ENCODE measurements around the gene RERE.
"Not testable (repeated sequence)": the region's sequence is repeated elsewhere in the genome, so short reads cannot be mapped to it uniquely, and the experiment has no call there.

Gene RERE

GRCh38 chr1:8616791-8617190, 200.6 kb downstream of the RERE start:
- DNase-seq (ENCODE audit: low read depth in 4 of 4, low spot score in 1 of 4): not testable (repeated sequence)

- DNase-seq (ENCODE audit: low read depth in 4 of 4, low spot score in 1 of 4): not testable (repeated sequence)
Measured at GRCh38 chr1:8611634-8612515, 205.6 kb downstream of the RERE start.

- no peak for DNase-seq (ENCODE audit: low read depth in 4 of 4, low spot score in 1 of 4)
Measured at GRCh38 chr1:8607906-8608305, 209.5 kb downstream of the RERE start.

DNA sequence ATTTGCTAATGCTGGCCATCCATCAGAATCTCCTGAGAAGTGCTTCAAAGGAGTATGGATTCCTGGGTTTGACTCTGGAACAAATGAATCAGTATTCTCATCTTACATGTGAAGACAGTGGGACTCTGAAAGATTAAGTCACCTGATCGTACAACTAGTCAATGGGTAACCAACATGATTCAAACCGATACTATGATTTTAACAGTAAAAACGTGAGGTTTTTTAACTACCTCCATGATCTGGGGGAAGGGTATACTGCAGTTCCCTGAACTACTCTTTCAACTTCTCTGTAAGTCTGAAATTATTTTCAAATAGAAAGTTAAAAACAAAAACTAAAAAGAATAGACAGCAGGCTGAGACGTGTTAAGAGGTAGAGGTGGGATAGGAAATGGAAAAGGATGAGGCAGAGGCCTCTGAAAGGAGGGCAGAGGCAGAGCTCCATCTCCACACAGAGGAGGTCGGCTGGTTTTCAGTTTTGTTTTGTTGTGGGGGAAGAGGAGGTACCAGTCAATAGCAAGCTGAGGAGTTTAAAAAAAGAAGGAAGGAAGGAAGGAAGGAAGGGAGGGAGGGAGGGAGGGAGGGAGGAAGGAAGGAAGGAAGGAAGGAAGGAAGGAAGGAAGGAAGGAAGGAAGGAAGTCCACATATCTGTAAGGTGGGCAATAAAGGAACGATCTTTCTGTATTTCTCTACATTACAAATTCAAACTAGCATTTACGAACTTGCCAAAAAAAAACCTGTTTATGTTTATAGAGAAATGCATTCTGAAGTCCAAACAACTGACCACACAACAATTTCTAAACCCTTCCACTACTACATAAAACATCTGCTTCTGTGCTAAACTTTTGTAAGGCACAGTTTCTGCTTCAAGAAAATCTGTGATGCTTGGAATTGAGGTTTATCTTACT, 213.1 kb downstream of the RERE start:
- DNase-seq (ENCODE audit: low read depth in 4 of 4, low spot score in 1 of 4): peak in 2 of 4 experiments; percentile 21 to 33

DNA sequence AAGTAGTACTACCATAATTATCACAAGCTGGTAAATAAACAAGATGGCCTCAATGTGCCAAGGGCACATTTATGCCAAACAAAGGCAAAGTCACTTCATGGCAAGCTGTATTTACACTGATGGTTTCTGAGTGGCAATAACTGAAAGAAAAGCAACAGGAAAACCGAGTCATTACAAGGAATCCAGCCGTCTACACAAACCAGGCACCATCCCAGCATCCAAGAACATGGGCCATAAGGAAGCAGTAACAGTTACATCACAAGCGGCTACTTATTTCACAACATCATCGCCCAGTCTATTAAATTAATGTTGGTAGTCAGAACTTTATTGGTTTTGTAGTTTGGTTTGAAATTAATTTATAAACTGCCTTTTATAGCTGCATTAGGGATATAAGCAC, 214.2 kb downstream of the RERE start:
- DNase-seq (ENCODE audit: low read depth in 4 of 4, low spot score in 1 of 4): no peak

DNA sequence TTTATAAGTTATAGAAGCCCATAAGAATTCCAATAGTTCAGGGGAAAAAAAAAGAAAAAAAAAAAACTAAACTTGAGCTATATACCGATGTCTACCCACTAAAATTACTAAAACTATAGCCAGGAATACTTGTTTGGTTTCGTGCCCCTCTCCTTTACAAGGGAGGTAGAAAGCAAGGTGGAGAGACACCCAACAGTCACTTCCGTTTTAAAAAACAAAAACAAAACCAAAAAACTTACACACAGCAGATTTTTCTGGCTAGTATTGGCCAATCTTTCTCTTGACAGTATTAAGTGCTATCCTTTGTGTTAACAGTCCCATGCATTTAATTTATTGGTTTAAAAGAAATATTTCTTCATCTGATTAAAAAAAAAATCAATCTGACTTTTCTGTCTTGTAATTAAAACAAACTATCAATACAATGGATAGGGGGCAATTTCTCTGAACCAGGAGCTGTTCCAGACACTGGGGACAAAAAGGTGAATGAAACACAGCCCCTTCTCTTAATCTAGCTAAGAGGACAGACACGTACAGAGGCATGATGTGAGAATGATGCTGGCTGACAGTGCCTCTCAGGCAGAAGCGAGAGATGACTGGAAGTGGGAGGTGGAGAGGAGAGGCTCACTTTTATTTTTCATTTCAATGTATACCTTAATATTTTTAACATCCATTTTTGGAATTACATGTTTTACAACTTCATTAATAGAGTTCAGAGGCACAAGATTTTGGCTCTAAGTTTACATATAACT, 214.8 kb downstream of the RERE start:
- no peak for DNase-seq (ENCODE audit: low read depth in 4 of 4, low spot score in 1 of 4)

- no peak for DNase-seq (ENCODE audit: low read depth in 4 of 4, low spot score in 1 of 4)
Measured at GRCh38 chr1:8600336-8600735, 217.1 kb downstream of the RERE start.

- DNase-seq (ENCODE audit: low read depth in 4 of 4, low spot score in 1 of 4): no peak
Measured at GRCh38 chr1:8599646-8600212, 217.7 kb downstream of the RERE start.

DNA sequence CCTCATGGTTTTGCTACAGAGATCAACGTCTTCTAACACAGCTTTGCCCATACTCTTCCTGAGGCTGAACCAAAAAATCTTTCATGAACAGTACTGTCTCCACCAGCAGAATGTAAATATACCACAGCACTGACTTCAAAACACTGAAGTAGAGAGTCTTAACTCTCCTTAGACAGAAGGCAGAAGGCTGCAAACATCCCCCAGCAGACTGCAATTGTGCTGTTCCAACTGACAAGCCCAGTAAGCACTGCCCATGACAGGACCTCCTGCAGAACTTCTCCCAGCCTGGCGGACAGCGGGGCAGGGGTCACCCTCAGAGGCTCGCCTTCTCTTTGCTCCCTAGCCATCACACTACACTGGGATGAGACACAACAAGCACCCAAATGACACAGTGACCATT, 218.7 kb downstream of the RERE start:
- no peak for DNase-seq (ENCODE audit: low read depth in 4 of 4, low spot score in 1 of 4)

- no peak for DNase-seq (ENCODE audit: low read depth in 4 of 4, low spot score in 1 of 4)
Measured at GRCh38 chr1:8598060-8598724, 219.2 kb downstream of the RERE start.

DNA sequence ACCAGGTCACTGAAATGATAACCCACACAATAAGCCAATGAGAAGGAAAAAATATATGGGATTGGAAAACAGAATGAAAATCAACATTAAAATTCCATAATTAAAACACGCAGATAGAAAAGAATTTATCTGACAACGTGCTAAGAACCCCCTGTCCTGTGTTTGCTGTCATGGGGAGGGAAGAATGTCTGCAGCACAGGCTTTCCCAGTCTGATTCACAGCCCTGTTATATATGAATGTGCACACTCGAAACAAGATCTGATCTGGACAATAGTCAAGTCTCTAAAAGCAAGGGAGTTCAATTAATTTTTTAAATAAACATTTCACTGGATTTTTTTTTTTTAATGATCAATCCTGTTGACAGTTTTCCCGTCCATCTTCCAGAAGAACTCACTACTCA, 220.0 kb downstream of the RERE start:
- no peak for DNase-seq (ENCODE audit: low read depth in 4 of 4, low spot score in 1 of 4)

GRCh38 chr1:8595941-8596340, 221.5 kb downstream of the RERE start:
- DNase-seq (ENCODE audit: low read depth in 4 of 4, low spot score in 1 of 4): no peak

GRCh38 chr1:8595332-8595731, 222.1 kb downstream of the RERE start:
- DNase-seq (ENCODE audit: low read depth in 4 of 4, low spot score in 1 of 4): no peak

GRCh38 chr1:8593292-8593691, 224.1 kb downstream of the RERE start:
- DNase-seq (ENCODE audit: low read depth in 4 of 4, low spot score in 1 of 4): not testable (repeated sequence)

DNA sequence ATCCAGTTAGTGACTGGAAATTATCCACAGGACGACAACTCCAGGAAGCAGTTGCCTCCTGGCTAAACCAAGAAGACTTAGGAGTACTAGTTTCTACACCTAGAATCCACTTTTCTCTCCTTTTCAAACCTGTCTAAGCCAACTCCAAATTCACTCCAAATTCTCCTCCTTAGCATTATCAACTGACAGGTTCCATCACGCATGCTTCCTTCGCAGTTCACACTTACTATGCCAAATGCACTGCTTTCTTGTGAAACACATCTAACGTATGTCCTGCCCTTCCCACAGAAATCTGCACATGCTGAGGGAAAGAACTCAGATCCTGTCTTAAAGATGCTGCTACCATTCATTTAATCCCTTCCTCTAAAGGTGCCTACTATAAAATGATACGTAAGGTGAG, 225.9 kb downstream of the RERE start:
- DNase-seq (ENCODE audit: low read depth in 4 of 4, low spot score in 1 of 4): no peak

DNA sequence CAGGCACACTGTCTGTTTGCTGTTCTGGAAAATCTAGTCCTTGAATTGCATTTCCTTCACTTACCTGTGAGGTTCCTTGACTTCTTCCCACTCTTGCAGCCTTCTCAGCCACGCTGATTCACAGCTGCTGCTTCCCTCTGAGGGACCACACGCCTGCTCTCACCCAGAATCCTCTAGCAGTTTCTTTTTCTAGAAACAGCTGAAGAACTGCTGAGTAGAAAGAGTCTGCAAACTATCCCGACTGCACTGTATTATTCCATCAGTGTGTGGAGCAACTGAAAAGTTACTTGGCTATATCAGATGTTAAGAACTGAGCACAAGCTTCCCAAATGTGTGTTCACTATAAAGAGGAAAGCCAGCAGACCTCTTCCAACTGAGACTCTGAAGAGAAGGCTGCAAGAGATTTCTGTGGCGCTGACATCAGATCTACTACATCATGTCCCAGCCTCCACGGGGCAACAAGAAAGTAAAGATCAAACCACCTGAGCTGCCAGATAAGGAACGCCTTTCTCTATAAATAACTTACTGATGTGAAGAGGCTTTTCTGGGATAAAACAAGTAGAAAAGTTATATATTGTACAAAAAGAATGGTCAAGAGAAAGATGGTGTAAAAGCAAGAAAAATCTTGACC, 226.6 kb downstream of the RERE start:
- no peak for DNase-seq (ENCODE audit: low read depth in 4 of 4, low spot score in 1 of 4)

GRCh38 chr1:8589571-8589970, 227.9 kb downstream of the RERE start:
- DNase-seq (ENCODE audit: low read depth in 4 of 4, low spot score in 1 of 4): no peak

DNA sequence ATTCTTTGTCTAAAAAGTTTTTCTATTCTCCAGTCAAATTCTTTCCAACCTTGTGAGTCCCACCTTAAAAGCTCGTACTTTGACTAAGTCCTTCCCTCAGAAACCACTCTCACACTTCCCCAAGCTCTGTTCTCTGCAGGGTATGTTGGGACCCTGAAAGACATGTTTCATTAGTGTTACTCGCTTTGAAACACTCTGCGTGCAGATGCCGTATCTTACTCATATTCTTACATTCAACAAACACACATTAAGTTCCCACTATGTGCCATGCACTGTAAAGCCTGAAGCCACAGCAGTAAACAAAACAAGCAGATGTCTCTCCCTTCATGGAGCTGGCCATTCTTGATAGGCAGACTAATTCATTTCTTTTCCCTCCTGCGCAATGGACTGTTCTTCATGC, 229.7 kb downstream of the RERE start:
- DNase-seq (ENCODE audit: low read depth in 4 of 4, low spot score in 1 of 4): no peak

DNA sequence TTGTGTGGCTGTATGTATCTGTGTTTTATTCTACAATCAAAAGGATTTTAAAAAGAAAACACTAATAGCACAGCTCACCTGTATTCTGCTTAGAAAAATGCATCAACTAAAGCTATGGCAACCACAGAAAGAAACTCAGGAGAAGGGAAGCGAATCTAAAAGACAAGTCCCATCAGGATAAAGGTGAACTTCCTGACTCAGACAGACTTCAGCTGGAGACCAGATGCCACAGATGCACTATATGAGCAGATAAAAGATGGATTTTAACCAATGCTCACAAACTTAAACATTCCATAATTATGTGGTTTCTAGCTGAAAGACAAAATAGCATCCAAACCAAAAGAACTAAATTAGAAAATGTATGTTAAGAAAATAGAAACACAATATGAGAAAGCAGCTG, 231.0 kb downstream of the RERE start:
- DNase-seq (ENCODE audit: low read depth in 4 of 4, low spot score in 1 of 4): no peak

GRCh38 chr1:8584316-8584715, 233.1 kb downstream of the RERE start:
- no peak for DNase-seq (ENCODE audit: low read depth in 4 of 4, low spot score in 1 of 4)
